Natural killer cell (primary cell): ENCODE data around the gene NHS. TPM values are rescaled to one million over a fixed set of nuclear protein-coding genes. Genes with fewer than 3 reads are reported as not detected.
A peak's percentile ranks its signal among the peaks of the same experiment; 100 is the strongest.

ENCODE experiments used
- ATAC-seq, 3 donors: fragments of 150-1000 bp in 2 of 3; fragments of 200-7000 bp in 1 of 3; cut with Tn5 transposase; 1 replicate in 1 of 3; 2 replicates in 2 of 3; pipeline ENCODE4 v1.10.0; 2021; ENCODE audit warnings: mild to moderate bottlenecking in 2 of 3, moderate library complexity in 2 of 3
- DNase-seq, 2 donors: peaks; one replicate each; pipeline versions ENCODE4 v3.0.0 to v3.0.0-alpha.2; 2013 to 2021; ENCODE audit warnings: mixed read lengths in 1 of 2
- H3K27ac ChIP-seq: one replicate; pipeline ENCODE4 v1.5.1; 2013; ENCODE audit warnings: mild to moderate bottlenecking, low read length
- H3K27me3 ChIP-seq: one replicate; pipeline ENCODE4 v1.6.1; 2013; ENCODE audit warnings: low read length; ENCODE audit not compliant: control insufficient read depth, insufficient read depth
- H3K36me3 ChIP-seq: one replicate; pipeline ENCODE4 v1.6.1; 2013; ENCODE audit warnings: low read length; ENCODE audit not compliant: control insufficient read depth, insufficient read depth
- H3K4me1 ChIP-seq: one replicate; pipeline ENCODE4 v1.6.1; 2013; ENCODE audit warnings: low read length; ENCODE audit not compliant: control insufficient read depth, insufficient read depth
- H3K4me3 ChIP-seq: one replicate; pipeline ENCODE4 v1.5.1; 2013; ENCODE audit warnings: low read length
- H3K9me3 ChIP-seq: one replicate; pipeline ENCODE4 v1.6.1; 2013; ENCODE audit warnings: low read length; ENCODE audit not compliant: control insufficient read depth, insufficient read depth
- H3K27ac Mint-ChIP-seq, 2 donors: one replicate each; pipeline ENCODE4 v1.8.0; 2022; ENCODE audit warnings: mild to moderate bottlenecking in 2 of 2, mixed read lengths in 2 of 2, moderate library complexity in 1 of 2
- H3K27me3 Mint-ChIP-seq, 2 donors: one replicate each; pipeline ENCODE4 v1.8.0; 2022; ENCODE audit warnings: low read depth in 2 of 2, mixed read lengths in 2 of 2
- H3K36me3 Mint-ChIP-seq: one replicate; pipeline ENCODE4 v1.8.0; 2022; ENCODE audit warnings: mixed read lengths
- H3K4me1 Mint-ChIP-seq, 2 donors: one replicate each; pipeline ENCODE4 v1.8.0; 2022; ENCODE audit warnings: mixed read lengths in 2 of 2
- H3K4me3 Mint-ChIP-seq: one replicate; pipeline ENCODE4 v1.8.0; 2022; ENCODE audit warnings: mild to moderate bottlenecking, moderate library complexity, mixed read lengths
- H3K9me3 Mint-ChIP-seq, 2 donors: one replicate each; pipeline ENCODE4 v1.8.0; 2022; ENCODE audit warnings: mixed read lengths in 2 of 2
- WGBS: methylation state at CpG from one replicate; pipeline ENCODE4 v1.1.7; 2013; ENCODE audit warnings: missing lambda C conversion rate; ENCODE audit not compliant: insufficient coverage; 5-methylcytosine and 5-hydroxymethylcytosine counted together
- intact Hi-C: fragments of 100-400 bp; cut with micrococcal nuclease; formaldehyde crosslinking; loops from one replicate; pipeline ENCODE4 v1.14.2; 2022
- total RNA-seq, 4 donors: library from RNA; stranded (reverse); fragments of 120-200 nt in 1 of 4; gene quantifications; one replicate each; pipeline versions ENCODE4 v1.2.3 to v1.2.4, GENCODE V29; 2013 to 2022
- TF ChIP-seq, protein P1 (sequence below): fragments of 200-600 bp; IDR thresholded peaks from one replicate; pipeline ENCODE4 v1.8.0; 2022; ENCODE audit warnings: antibody characterized with exemption

Gene NHS
- total RNA-seq, 3 donors from 2014 or later (not counting 1 experiment from before 2014, with no cell fraction given) = 0.05 to 0.28 TPM; not detected in 1

- Mint-ChIP-seq H3K4me3 (no peak overlapping the region), H3K27ac (no peak overlapping the region), H3K27me3 (peaks cover 0 to 10% of the 10 kb centered on the region in 2 donors), H3K36me3 (no peaks in the 10 kb centered on the region), H3K4me1 (no peaks in the 10 kb centered on the region), H3K9me3 (no peaks in the 10 kb centered on the region)
- TF ChIP-seq, protein P1, sequence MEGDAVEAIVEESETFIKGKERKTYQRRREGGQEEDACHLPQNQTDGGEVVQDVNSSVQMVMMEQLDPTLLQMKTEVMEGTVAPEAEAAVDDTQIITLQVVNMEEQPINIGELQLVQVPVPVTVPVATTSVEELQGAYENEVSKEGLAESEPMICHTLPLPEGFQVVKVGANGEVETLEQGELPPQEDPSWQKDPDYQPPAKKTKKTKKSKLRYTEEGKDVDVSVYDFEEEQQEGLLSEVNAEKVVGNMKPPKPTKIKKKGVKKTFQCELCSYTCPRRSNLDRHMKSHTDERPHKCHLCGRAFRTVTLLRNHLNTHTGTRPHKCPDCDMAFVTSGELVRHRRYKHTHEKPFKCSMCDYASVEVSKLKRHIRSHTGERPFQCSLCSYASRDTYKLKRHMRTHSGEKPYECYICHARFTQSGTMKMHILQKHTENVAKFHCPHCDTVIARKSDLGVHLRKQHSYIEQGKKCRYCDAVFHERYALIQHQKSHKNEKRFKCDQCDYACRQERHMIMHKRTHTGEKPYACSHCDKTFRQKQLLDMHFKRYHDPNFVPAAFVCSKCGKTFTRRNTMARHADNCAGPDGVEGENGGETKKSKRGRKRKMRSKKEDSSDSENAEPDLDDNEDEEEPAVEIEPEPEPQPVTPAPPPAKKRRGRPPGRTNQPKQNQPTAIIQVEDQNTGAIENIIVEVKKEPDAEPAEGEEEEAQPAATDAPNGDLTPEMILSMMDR = no peak
- intact Hi-C loops = no loop called here
- ATAC-seq (no peak), DNase-seq (no peak)
- Histone ChIP-seq H3K4me3 (no peak overlapping the region), H3K27ac (no peak overlapping the region), H3K36me3 (no peaks in the 10 kb centered on the region), H3K27me3 (no peaks in the 10 kb centered on the region), H3K9me3 (no peaks in the 10 kb centered on the region), H3K4me1 (no peaks in the 10 kb centered on the region)
Observed at GRCh38 chrX:17628976-17629375, 254.0 kb downstream of the NHS start.

DNA sequence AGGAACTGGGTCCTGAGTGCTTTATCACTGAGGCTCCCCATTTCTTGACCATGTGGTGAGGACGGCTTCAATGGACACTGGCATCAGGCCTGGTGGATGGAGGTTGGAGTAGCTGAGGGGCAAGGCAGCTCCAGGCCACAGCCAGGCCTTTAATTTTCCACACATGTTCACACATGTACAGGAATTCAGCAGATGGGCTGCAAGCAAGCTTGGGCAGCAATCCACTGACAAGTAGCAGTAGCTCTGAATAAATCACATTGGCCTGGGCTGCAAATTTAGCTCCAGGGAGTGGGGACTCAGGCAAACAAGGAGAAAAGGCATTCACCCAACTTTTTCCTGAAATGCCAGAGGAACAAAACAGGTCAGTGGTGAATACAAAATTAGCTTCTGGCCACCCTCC lies 254.5 kb downstream of the NHS start:
- no peak overlapping the region for H3K4me3 Mint-ChIP-seq
- Histone ChIP-seq H3K9me3 (no peaks in the 10 kb centered on the region), H3K36me3 (no peaks in the 10 kb centered on the region), H3K27me3 (no peaks in the 10 kb centered on the region), H3K4me1 (no peaks in the 10 kb centered on the region), H3K4me3 (no peak overlapping the region), H3K27ac (no peak overlapping the region)
- peaks cover 0 to 2% of the 10 kb centered on the region in 2 donors for H3K9me3 Mint-ChIP-seq
- DNase-seq (no peak), ATAC-seq (no peak)
- TF ChIP-seq, protein P1 = no peak
- no peaks in the 10 kb centered on the region for H3K36me3 Mint-ChIP-seq
- no peak overlapping the region for H3K27ac Mint-ChIP-seq
- H3K4me1 Mint-ChIP-seq = no peaks in the 10 kb centered on the region
- H3K27me3 Mint-ChIP-seq = peaks cover 0 to 10% of the 10 kb centered on the region in 2 donors
- 71% methylated on average over 1 of the region's 1 CpG for WGBS
- intact Hi-C loops = no loop called here

- Mint-ChIP-seq H3K27me3 (peaks cover 0 to 5% of the 10 kb centered on the region in 2 donors), H3K4me3 (no peak overlapping the region), H3K36me3 (no peaks in the 10 kb centered on the region), H3K27ac (no peak overlapping the region), H3K4me1 (no peaks in the 10 kb centered on the region), H3K9me3 (peaks cover 0 to 2% of the 10 kb centered on the region in 2 donors)
- Histone ChIP-seq H3K27me3 (no peaks in the 10 kb centered on the region), H3K9me3 (no peaks in the 10 kb centered on the region), H3K36me3 (no peaks in the 10 kb centered on the region), H3K4me3 (no peak overlapping the region), H3K27ac (no peak overlapping the region), H3K4me1 (no peaks in the 10 kb centered on the region)
- 100% methylated on average over 2 of the region's 3 CpGs for WGBS
- ATAC-seq (no peak), DNase-seq (no peak)
- intact Hi-C loops = no loop called here
- TF ChIP-seq, protein P1 = no peak
Observed at GRCh38 chrX:17631647-17632046, 256.6 kb downstream of the NHS start.

DNA sequence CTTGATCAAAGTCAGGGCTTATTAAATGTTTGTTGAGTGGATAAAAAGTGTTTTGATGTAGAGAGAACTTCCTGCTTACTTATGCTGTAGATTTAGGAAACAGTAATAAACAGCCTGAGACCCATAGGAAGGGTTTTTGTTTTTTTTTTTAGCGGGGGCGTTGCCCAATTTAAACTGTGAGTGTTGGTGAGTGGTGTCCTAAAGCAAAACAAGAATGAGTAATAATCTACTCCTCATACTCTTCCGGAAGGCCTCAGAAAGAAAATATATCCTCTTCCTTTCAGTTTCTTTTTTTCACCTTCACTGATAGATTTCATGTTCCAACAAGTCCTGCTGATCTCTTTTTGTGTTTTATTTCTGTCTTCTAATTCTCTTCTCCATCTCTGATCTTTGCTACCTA lies 257.9 kb downstream of the NHS start:
- intact Hi-C loops = no loop called here
- Mint-ChIP-seq H3K36me3 (no peaks in the 10 kb centered on the region), H3K27me3 (no peaks in the 10 kb centered on the region), H3K9me3 (peaks cover 0 to 2% of the 10 kb centered on the region in 2 donors), H3K4me1 (no peaks in the 10 kb centered on the region), H3K4me3 (no peak overlapping the region), H3K27ac (no peak overlapping the region)
- H3K4me1 ChIP-seq = no peaks in the 10 kb centered on the region
- H3K36me3 ChIP-seq = no peaks in the 10 kb centered on the region
- no peaks in the 10 kb centered on the region for H3K9me3 ChIP-seq
- no peak overlapping the region for H3K4me3 ChIP-seq
- 100% methylated on average over 1 of the region's 3 CpGs for WGBS
- ATAC-seq (no peak), DNase-seq (peak in 1 of 2 donors; percentile 6)
- no peaks in the 10 kb centered on the region for H3K27me3 ChIP-seq
- TF ChIP-seq, protein P1 = no peak
- no peak overlapping the region for H3K27ac ChIP-seq
